HuH-7 (cell line): ENCODE measurements around the gene B3GNT7.
A peak's percentile ranks its signal among the peaks of the same experiment; 100 is the strongest.
"Not testable (repeated sequence)": the region's sequence is repeated elsewhere in the genome, so short reads cannot be mapped to it uniquely, and the experiment has no call there.

Experiments used
- DNase-seq: peaks from one replicate; pipeline ENCODE4 v3.0.0; 2011; ENCODE audit warnings: low spot score

B3GNT7 gene

DNA sequence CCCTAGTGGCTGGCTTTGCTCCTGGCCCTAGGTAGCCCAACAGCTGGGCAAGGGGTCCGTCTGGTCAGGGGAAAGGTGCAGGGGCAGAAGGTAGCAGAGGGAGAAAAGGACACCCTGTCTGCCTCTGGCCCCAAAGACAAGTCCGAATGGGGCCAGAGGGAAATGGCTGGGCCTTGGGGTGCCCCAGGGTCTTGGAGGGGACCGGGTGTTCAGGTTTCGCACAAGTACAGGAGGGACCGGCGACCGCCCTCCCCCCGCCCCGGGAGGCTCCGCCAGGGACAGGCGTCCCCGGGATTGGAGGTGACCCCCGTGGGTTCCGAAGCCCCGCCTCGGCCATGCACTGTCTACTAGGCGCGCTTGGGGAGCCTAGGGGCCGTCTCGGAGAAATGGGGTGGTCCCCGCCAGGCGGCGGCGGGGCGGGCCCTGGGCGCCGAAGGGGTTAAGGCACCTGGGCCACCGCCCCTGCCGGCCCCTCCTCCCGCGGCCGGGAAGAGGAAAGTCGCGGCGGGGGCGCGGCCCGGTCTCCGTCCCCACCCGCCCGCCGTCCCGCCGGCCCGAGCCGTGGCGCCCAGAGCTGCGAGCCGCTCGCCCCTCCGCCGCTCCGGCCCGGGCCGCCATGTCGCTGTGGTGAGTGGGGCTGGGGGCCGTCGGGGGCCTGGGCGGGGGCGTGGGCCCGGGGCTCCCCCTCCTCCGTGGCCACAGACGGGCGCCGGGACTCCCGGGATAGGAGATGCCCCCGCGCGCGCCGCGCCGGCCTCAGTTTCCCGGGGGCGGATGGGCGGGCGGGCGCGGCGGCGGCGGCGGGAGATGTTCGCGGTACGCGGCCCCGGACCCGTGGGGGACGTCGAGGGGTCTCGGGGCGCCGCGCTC, at the start of gene B3GNT7:
TSS of gene B3GNT7 (plus strand) at position 523 of the 870 bp plus-strand sequence. CDS start at position 617, 94 bp downstream.
- DNase-seq, result peak; percentile 66

DNA sequence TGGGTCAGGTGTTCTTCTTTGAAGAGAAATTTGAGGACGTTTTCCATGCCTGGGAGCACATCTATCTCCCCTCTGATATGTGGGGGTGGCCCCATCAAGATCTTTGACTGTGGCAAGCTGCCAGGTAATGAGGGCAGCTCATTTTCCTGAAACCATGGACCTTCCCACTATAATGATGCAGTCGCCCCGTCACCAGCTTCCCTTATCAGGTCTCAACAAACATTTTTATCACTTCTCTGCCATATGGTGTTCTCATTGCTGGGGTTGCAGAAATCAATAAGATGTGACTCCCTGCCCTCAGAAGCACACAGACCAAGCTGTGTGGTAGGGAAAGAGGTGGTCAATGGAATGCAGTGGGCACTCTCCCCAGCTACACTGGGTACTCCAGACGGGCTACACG, 48.4 kb upstream of the B3GNT7 start:
- peak; percentile 52 for DNase-seq

GRCh38 chr2:231347638-231348037, 47.9 kb upstream of the B3GNT7 start:
- no peak for DNase-seq

- DNase-seq, result no peak
Measured at GRCh38 chr2:231348173-231348572, 47.3 kb upstream of the B3GNT7 start.

DNA sequence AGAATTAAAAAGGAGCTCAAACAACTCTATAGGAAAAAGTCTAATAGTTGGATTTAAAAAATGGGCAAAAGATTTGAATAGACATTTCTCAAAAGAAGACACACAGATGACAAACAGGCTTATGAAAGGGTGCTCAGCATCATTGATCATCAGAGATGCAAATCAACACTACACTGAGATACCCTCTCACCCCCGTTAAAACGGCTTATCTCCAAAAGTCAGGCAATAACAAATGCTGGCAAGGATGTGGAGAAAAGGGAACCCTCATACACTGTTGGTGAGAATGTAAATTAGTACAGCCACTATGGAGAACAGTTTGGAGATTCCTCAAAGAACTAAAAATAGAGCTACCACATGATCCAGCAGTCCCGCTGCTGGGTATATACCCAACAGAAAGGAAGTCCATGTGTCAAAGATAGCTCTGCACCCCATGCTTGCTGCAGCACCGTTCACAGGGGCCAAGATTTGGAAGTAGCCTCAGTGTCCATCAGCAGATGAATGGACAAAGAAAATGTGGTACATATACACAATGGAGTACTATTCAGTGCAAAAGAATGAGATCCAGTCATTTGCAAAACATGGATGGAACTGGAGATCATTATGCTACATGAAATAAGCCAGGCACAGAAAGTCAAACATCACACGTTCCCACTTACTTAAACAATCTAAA, 46.7 kb upstream of the B3GNT7 start:
- no peak for DNase-seq

DNA sequence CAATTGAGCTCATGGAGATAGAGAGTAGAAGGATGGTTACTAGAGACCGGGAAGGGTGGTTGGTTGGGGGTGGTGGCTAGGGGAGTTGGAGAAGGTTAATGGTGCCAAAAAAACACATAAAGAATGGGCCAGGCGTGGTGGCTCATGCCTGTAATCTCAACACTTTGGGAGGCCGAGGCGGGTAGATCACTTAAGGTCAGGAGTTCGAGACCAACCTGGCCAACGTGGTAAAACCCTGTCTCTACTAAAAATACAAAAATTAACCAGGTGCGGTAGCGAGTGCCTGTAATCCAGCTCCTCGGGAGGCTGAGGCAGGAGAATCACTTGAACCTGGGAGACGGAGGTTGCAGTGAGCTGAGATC, 46.2 kb upstream of the B3GNT7 start:
- not testable (repeated sequence) for DNase-seq

- DNase-seq, result no peak
Measured at GRCh38 chr2:231351648-231352047, 43.9 kb upstream of the B3GNT7 start.

- no peak for DNase-seq
Measured at GRCh38 chr2:231353469-231353868, 42.0 kb upstream of the B3GNT7 start.

DNA sequence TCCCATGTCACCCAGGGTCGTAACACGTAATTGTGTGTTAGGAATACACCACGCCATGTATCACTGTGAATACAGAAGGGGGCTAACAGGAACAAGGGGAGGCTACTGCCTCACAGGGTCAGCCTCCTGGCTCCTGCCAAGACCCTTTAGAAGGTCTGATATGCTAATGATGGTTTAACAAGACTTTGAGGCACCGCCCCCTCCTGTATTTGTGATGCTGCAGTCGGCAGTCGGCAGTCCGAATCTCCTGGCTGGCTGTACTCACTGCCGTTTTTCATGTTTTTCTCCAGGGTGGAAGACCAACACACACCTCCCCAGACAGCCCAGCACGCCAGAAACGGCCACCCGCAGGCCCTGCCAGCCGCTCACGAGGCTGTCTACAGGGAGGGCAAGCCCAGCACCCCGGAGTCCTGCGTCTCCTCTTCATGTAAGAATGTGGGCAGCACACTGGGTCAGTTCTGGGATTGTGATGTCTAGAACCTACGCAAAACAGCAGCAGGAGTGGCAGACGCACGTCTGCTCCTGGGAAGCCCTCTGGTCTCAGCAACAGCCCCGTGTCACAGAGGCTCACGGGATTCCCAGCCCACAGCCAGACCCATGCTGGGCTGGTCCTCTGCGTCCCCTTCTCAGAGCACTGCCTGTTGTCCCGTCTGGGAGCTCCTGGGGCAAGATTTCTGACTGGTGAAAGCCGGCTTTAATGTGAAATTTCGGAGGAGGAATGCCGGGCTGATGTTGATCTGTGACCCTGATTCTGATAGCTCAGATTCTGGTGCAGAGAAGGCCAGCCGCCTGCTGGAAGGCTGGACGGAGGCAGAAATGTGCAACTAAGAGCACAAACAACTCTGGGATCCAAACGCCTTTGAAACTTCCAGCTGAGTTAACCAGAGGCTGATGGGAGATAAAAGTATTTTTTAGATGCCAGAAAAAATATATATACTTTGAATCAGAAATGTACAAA, 39.7 kb upstream of the B3GNT7 start:
- DNase-seq, result no peak

DNA sequence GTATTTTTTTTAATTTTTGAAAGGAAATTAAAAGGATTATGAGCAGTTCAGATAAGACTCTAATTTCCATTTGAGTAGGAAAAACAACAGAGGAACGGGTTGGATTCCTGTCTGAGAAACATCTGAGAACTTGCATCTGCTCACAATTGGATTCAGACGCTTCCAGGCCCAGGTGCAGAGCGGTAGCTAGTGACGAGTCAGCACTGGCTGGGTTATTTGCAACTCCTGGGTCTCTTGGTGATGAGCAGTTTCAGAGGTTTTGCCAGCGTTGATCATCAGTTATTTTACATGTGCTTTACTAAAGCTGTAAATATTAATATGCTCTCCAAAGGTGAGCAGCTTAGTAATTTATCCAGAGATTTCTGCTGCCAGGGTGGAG, 39.1 kb upstream of the B3GNT7 start:
- DNase-seq, result no peak

DNA sequence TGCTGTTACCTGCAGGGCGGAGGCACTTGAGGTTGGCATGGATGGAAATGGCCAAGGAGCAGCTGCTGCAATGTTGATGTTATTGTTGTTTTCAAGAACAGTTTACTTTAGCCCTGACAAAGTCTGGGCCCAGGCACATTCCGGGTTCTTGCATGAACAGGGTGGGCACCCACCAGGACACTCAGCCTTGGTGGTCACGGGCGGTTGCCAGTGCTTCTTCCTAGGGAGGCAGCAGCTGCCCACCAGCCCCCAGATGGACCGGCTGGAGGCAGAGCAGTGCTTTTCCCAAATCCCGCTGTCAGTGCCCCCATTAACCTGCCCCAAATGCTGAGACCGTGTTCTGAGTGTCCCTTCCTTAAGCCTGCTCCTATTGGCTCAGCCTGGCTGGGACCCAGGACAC, 38.5 kb upstream of the B3GNT7 start:
- no peak for DNase-seq

- no peak for DNase-seq
Measured at GRCh38 chr2:231357931-231358330, 37.6 kb upstream of the B3GNT7 start.

GRCh38 chr2:231359441-231359840, 36.1 kb upstream of the B3GNT7 start:
- DNase-seq, result no peak

DNA sequence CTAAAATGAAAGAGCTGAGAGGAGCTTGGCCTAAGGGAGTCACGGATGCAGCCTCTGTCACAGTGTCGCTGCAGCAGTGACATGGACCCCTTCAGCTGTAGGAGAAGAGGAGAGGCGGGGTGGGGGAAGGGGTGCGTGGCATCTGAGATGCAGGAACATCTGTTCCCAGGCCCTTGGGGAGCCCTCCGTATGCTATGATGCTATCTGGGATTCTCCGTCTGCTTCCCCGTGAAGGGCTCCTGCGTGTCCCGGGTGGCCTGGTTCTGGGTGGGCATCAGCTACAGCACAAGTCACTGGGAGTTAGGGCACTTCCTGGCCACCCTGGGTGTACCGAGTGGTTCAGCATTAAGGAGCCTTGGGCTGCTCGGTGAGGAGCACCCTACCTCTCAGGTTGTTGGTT, 35.6 kb upstream of the B3GNT7 start:
- DNase-seq, result no peak

- no peak for DNase-seq
Measured at GRCh38 chr2:231360401-231360800, 35.1 kb upstream of the B3GNT7 start.

- DNase-seq, result no peak
Measured at GRCh38 chr2:231360881-231361371, 34.6 kb upstream of the B3GNT7 start.

- DNase-seq, result no peak
Measured at GRCh38 chr2:231361701-231362554, 33.6 kb upstream of the B3GNT7 start.

DNA sequence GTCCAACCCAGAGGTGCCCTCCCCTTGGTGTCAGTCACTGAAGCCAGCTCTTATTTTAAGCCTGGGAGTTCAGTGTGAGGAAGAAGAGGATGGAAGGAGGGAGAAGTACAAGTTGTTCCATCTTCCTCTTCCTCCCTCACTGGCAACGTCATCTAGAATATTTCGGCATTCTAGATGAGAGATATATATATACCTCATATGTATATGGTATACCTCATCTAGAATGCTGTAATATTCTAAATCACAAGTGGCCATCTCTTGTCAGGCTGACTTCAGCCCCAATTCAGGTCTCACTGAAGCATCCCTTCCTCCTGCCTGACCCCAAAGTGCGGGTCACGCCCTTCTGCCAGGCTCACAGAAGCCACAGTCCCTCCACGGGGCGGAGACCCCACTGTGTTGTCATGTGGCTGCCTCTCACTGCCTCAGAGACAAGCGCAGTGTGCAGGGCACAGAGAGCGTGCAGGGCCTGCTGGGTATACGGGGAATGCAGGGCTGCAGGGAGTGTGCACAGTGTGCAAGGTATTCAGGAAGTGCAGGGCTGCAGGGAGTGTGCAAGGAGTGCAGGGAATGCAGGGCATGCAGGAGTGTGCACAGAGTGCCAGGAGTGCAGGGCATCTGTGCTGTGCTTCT, 32.8 kb upstream of the B3GNT7 start:
- no peak for DNase-seq

DNA sequence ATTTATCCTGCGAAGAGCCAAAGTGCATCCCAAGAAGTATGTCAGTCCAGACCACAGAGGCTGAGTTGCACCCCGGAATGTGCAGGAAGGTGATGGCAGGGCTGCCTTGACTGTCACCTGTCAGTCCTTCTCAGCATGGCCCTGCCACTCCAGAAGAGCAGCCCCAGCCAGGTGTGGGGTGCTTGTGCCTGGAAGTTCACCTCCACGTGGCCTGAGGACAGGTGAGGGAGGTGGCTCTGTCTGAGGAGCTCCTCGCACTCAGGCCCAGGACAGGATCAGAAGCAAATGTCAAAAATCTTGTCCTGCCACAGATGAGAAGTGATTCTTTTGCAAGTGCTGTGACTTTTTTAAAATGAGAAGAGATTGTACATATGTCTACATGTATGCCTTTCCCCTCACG, 31.4 kb upstream of the B3GNT7 start:
- no peak for DNase-seq

- DNase-seq, result peak; percentile 91
Measured at GRCh38 chr2:231364961-231365810, 30.3 kb upstream of the B3GNT7 start.
